HG03196 (cell line): ENCODE results near the gene SRD5A3.

Source experiments
- ATAC-seq: cut with Tn5 transposase; IDR thresholded peaks from one replicate; pipeline ENCODE4 v1.9.1; 2021; ENCODE audit not compliant: unreplicated experiment

SRD5A3 gene

GRCh38 chr4:55372259-55372658, 26.2 kb downstream of the SRD5A3 start:
- no peak for ATAC-seq

GRCh38 chr4:55373461-55373860, 27.4 kb downstream of the SRD5A3 start:
- ATAC-seq, result no peak

GRCh38 chr4:55376698-55377097, 30.7 kb downstream of the SRD5A3 start:
- no peak for ATAC-seq

- ATAC-seq, result no peak
These were observed 32.8 kb downstream of the SRD5A3 start for GRCh38 chr4:55378617-55379467.

GRCh38 chr4:55380576-55380975, 34.5 kb downstream of the SRD5A3 start:
- no peak for ATAC-seq

GRCh38 chr4:55381502-55381901, 35.5 kb downstream of the SRD5A3 start:
- ATAC-seq, result no peak

- no peak for ATAC-seq
These were observed 36.5 kb downstream of the SRD5A3 start for GRCh38 chr4:55382488-55383003.

- no peak for ATAC-seq
These were observed 39.2 kb downstream of the SRD5A3 start for GRCh38 chr4:55385201-55385649.

- ATAC-seq, result peak; percentile 61
These were observed 40.0 kb downstream of the SRD5A3 start for GRCh38 chr4:55386073-55386472.

- ATAC-seq, result no peak
These were observed 40.8 kb downstream of the SRD5A3 start for GRCh38 chr4:55386840-55387239.

- no peak for ATAC-seq
These were observed 47.6 kb downstream of the SRD5A3 start for GRCh38 chr4:55393461-55394320.

- ATAC-seq, result no peak
These were observed 49.1 kb downstream of the SRD5A3 start for GRCh38 chr4:55395218-55395528.

- peak; percentile 95 for ATAC-seq
These were observed 49.7 kb downstream of the SRD5A3 start, which contains the start of gene TMEM165 for GRCh38 chr4:55395529-55396307. TSS of gene TMEM165 (plus strand) at chr4:55395957. CDS start at chr4:55396190, 233 bp downstream.

- ATAC-seq, result peak; percentile 29
These were observed 50.5 kb downstream of the SRD5A3 start for GRCh38 chr4:55396308-55397125.

GRCh38 chr4:55397126-55397436, 51.0 kb downstream of the SRD5A3 start:
- no peak for ATAC-seq

- no peak for ATAC-seq
These were observed 51.7 kb downstream of the SRD5A3 start for GRCh38 chr4:55397520-55398321.

GRCh38 chr4:55398461-55398860, 52.4 kb downstream of the SRD5A3 start:
- no peak for ATAC-seq

- no peak for ATAC-seq
These were observed 52.9 kb downstream of the SRD5A3 start for GRCh38 chr4:55398966-55399365.

GRCh38 chr4:55399581-55399980, 53.5 kb downstream of the SRD5A3 start:
- ATAC-seq, result no peak
